Lung (tissue), 12 donors: Measurements from ENCODE around the gene NUCB1. TPM values are rescaled to one million over a fixed set of nuclear protein-coding genes. Genes with fewer than 3 reads are reported as not detected.
"Not testable (repeated sequence)": the region's sequence is repeated elsewhere in the genome, so short reads cannot be mapped to it uniquely, and the experiment has no call there.

ENCODE experiments used
- ATAC-seq: fragments of 200-7000 bp; cut with Tn5 transposase; one replicate; pipeline ENCODE4 v1.9.1; 2020; ENCODE audit warnings: moderate number of reproducible peaks; ENCODE audit not compliant: insufficient read depth, low FRiP score
- DNase-seq, 3 donors: peaks; one replicate each; pipeline ENCODE4 v3.0.0-alpha.2; 2013 to 2017
- H3K27ac ChIP-seq, 2 donors: one replicate each; pipeline ENCODE4 v1.5.1; 2013; ENCODE audit warnings: mild to moderate bottlenecking in 2 of 2, moderate library complexity in 2 of 2, control low read depth in 1 of 2, inconsistent platforms in 1 of 2, low read depth in 1 of 2, low read length in 1 of 2
- H3K27me3 ChIP-seq, 3 donors: one replicate each; pipeline ENCODE4 v1.5.1; 2013; ENCODE audit warnings: low read length in 2 of 3; ENCODE audit not compliant: control insufficient read depth in 3 of 3, insufficient read depth in 3 of 3
- H3K36me3 ChIP-seq, 4 donors: one replicate each; pipeline ENCODE4 v1.5.1; 2013; ENCODE audit warnings: low read length in 4 of 4, mild to moderate bottlenecking in 1 of 4, moderate library complexity in 1 of 4; ENCODE audit not compliant: control insufficient read depth in 4 of 4, insufficient read depth in 4 of 4
- H3K4me1 ChIP-seq, 5 donors: one replicate each; pipeline ENCODE4 v1.5.1; 2013; ENCODE audit warnings: low read length in 5 of 5, mild to moderate bottlenecking in 2 of 5, moderate library complexity in 1 of 5; ENCODE audit not compliant: control insufficient read depth in 5 of 5, insufficient read depth in 5 of 5
- H3K4me3 ChIP-seq: one replicate; pipeline ENCODE4 v1.5.1; 2013; ENCODE audit warnings: mild to moderate bottlenecking, control low read depth, moderate library complexity
- H3K9ac ChIP-seq, 2 donors: one replicate each; pipeline ENCODE4 v1.5.1; 2013; ENCODE audit warnings: low read length in 2 of 2, control low read depth in 1 of 2; ENCODE audit not compliant: insufficient read depth in 1 of 2
- H3K9me3 ChIP-seq, 4 donors: one replicate each; pipeline ENCODE4 v1.5.1; 2013; ENCODE audit warnings: low read length in 3 of 4, mild to moderate bottlenecking in 1 of 4, moderate library complexity in 1 of 4; ENCODE audit not compliant: control insufficient read depth in 4 of 4, insufficient read depth in 3 of 4
- CTCF ChIP-seq: IDR thresholded peaks from 2 replicates; pipeline ENCODE4 v1.5.1; 2012; ENCODE audit warnings: mild to moderate bottlenecking; ENCODE audit errors: control extremely low read depth, extremely low read depth
- WGBS, 2 donors: extraction: QIAGEN DNeasy Blood & Tissue Kit; methylation state at CpG; one replicate each; pipeline ENCODE4 v1.1.7; 2013; 5-methylcytosine and 5-hydroxymethylcytosine counted together
- polyA plus RNA-seq, 2 donors: library from polyadenylated mRNA; stranded (reverse); fragments of 200-250 nt; gene quantifications; one replicate each; pipeline ENCODE4 v1.2.1, GENCODE V29; 2013
- total RNA-seq, 2 donors: library from RNA; depleted of rRNA in 1 of 2; stranded (reverse); fragments of >200 nt in 1 of 2; gene quantifications; one replicate each; pipeline ENCODE4 v1.2.1, GENCODE V29; 2014 to 2021
- donor health status: control.
- donor health status: control.
- donor health status: Bipolar disorder and iron deficiency.
- donor health status: healthy.
- donor health status: DM: yes; HTN: yes; CAD: no.

Gene NUCB1
- total and polyA plus RNA-seq, 4 donors, result 214 to 367 (median 354) TPM

DNA sequence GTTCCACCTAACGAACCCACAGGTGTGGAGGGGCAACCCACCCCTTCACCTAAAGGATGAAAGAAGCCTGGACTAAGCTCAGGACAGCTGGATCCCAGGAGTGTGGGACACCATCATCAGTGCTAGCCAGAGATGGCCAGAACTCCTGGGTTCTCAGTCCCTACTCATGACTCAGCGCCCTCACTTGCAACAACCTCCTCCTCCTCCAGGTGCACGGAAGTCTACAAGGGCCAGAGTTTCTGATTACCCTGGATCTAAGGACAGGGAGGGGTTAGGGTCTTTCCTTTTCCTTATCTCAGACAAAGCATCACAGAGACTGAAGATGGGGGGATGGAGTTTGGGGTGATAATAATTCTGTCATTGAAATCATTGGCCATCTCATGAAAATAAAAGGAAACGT, 9.6 kb upstream of the NUCB1 start:
- H3K9me3 ChIP-seq, result no peaks in the 10 kb centered on the region
- no peaks in the 10 kb centered on the region for H3K27me3 ChIP-seq
- no peaks in the 10 kb centered on the region for H3K36me3 ChIP-seq
- no peak overlapping the region for H3K9ac ChIP-seq
- H3K27ac ChIP-seq, result no peak overlapping the region
- 86% methylated on average over 4 of the region's 4 CpGs for WGBS, 2 donors
- no peak overlapping the region for H3K4me3 ChIP-seq
- no peak for ATAC-seq
- no peak for TF ChIP-seq CTCF
- peaks cover 0 to 4% (median 0%) of the 10 kb centered on the region in 5 donors for H3K4me1 ChIP-seq
- no peak for DNase-seq

GRCh38 chr19:48895226-48895625, 4.9 kb upstream of the NUCB1 start:
- DNase-seq (no peak), ATAC-seq (no peak)
- no peaks in the 10 kb centered on the region for H3K27me3 ChIP-seq
- peaks cover 0 to 5% (median 3%) of the 10 kb centered on the region in 5 donors for H3K4me1 ChIP-seq
- TF ChIP-seq CTCF, result no peak
- H3K27ac ChIP-seq, result peak overlapping the region in 1 of 2 donors; percentile 15
- H3K9ac ChIP-seq, result no peak overlapping the region
- H3K9me3 ChIP-seq, result no peaks in the 10 kb centered on the region
- H3K4me3 ChIP-seq, result no peak overlapping the region
- H3K36me3 ChIP-seq, result no peaks in the 10 kb centered on the region
- WGBS, 2 donors, result 54 to 62% methylated on average over 21 of the region's 21 CpGs

DNA sequence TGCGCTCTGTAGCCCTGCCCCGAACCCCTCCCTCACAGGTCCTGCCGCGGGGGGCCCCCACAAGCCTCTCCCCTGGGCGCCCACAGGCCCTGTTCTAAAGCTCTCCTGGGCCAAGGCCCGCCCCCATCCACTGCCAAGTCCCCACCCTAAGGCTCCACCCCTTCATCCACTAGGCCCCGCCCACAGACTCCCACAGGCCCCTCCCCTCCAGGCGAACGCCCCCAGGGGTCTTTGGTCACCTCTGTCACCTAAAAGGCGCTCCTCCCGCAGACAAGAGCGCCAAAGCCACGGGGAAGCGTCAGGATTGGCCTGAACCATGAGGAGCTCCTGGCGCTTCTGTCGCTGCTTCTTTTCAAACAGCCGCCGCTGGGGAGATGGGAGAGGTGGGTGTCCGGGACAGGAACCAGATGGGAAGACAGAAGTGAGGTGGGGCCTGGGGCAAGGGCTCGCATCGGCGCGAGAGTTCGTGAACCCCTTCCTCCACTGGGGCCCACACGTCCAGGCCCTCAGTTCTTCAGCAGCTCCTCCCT, 3.9 kb upstream of the NUCB1 start:
- H3K9me3 ChIP-seq, result no peaks in the 10 kb centered on the region
- no peaks in the 10 kb centered on the region for H3K36me3 ChIP-seq
- H3K27me3 ChIP-seq, result no peaks in the 10 kb centered on the region
- no peak overlapping the region for H3K9ac ChIP-seq
- H3K4me1 ChIP-seq, result peaks cover 0 to 9% (median 3%) of the 10 kb centered on the region in 5 donors
- ATAC-seq (no peak), DNase-seq (peak; percentile 79 to 86 (median 84))
- 15 to 32% methylated on average over 23 to 25 of the region's 25 CpGs for WGBS, 2 donors
- TF ChIP-seq CTCF, result no peak
- H3K27ac ChIP-seq, result peak overlapping the region in 1 of 2 donors; percentile 26
- no peak overlapping the region for H3K4me3 ChIP-seq

DNA sequence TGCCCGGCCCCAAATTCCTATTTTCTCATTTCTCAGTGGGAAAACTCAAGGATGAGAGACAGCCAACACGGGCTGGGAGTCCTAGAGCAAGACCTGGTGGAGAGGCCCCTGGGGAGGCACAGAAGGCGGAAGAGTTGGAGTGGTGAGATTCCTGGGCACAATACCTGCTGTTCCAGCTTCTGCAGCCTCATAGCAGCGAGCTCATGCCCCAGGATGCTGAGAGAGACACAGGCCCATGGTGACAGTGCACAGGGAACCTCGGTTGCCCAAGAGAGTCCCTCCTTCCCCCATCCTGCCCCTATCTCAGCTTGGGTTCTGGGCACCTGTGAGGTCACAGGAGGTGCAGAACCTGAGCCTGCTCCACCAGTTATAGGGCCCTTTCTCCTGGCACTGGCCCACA, 2.9 kb upstream of the NUCB1 start:
- Histone ChIP-seq H3K9me3 (no peaks in the 10 kb centered on the region), H3K9ac (no peak overlapping the region), H3K36me3 (peaks cover 0 to 3% (median 1%) of the 10 kb centered on the region in 4 donors), H3K27ac (no peak overlapping the region), H3K4me3 (no peak overlapping the region), H3K4me1 (peaks cover 0 to 13% (median 7%) of the 10 kb centered on the region in 5 donors), H3K27me3 (no peaks in the 10 kb centered on the region)
- DNase-seq (no peak), ATAC-seq (no peak)
- 78 to 91% methylated on average over 5 of the region's 5 CpGs for WGBS, 2 donors
- no peak for TF ChIP-seq CTCF

- H3K4me1 ChIP-seq, result peaks cover 0 to 19% (median 9%) of the 10 kb centered on the region in 5 donors
- not testable (repeated sequence) for H3K36me3 ChIP-seq, DNase-seq, ATAC-seq, H3K9me3 ChIP-seq, H3K27me3 ChIP-seq, H3K4me3 ChIP-seq
- H3K27ac ChIP-seq, result peak overlapping the region in 1 of 2 donors; percentile 88
- 80 to 83% methylated on average over 11 of the region's 11 CpGs for WGBS, 2 donors
- H3K9ac ChIP-seq, result peak overlapping the region in 1 of 2 donors; percentile 61
Observed at GRCh38 chr19:48899386-48899749, 744 bp upstream of the NUCB1 start.
